ENCODE measurements around the gene LRP1.
"Not testable (repeated sequence)": the region's sequence is repeated elsewhere in the genome, so short reads cannot be mapped to it uniquely, and the experiment has no call there.

LRP1 gene

DNA sequence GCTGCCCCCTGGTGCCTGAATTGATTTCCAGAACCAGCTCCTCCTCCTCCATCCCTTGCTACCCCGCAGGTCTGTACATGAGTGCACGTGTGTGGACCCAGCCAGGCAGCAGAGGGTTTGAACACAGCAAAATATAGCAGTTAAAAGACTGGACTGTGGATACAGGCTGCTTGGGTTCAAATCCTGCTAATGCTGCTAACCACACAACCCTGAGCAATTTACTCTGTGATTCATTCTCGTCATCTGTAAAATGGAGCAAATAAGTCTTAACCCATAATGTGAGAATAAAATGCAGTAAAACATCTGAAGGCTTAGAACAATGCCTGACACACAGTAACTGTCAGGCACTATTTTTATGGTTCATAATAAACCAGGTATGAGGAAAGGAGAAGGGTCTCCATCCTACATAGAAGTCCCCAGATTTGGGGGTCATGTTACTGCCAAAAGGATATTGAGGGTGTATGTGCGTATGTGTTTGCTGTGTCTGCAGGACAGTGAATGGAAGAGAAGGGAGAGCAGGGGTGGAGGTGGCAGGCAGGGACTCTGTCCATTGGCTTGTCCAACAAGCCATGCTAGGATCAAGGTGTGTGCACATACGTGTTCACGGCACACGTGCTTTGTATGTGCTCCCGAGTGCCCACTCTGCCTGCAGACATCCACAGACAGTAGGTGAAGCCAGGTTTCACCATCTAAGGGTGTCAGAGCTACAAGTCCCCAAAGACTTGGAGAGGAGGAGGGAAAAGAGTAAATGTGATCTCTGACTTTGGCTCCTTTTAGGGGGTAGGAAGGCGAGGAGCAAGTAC lies 15.6 kb upstream of the LRP1 start:
- no peak for DNase-seq

DNA sequence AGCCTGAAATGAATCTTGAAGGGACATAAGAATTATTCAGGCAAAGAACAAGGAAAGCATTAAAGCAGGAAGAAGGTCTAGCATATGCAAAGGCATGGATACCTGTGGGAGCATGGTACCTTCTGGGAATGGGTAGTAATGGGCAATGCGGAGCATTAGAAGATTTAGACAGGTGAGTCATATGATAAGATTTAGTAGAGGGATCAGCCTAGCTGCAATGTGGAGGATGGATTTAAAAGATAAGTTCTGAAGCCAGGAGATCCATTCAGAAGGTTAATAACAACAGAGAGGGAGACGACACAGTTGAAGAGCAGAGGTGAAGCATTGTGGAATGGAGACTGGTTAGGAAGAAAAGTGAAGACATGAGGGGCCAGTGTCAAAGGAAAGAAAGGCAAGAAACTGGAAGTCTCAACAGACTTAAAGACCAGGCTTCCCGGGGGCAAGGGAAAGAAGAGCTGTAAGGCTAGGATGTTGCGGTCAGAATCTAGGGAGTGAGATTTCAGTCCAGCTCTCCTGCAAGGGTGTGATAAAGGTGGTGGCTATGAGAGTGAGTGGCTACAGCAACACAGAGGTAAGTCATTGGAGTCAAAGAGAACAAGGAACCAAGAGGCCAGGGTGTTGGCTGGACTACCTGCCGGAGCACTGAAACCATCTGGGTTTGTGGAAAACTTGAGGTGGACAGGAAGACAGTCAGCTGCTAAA lies 11.6 kb upstream of the LRP1 start:
- DNase-seq: no peak

DNA sequence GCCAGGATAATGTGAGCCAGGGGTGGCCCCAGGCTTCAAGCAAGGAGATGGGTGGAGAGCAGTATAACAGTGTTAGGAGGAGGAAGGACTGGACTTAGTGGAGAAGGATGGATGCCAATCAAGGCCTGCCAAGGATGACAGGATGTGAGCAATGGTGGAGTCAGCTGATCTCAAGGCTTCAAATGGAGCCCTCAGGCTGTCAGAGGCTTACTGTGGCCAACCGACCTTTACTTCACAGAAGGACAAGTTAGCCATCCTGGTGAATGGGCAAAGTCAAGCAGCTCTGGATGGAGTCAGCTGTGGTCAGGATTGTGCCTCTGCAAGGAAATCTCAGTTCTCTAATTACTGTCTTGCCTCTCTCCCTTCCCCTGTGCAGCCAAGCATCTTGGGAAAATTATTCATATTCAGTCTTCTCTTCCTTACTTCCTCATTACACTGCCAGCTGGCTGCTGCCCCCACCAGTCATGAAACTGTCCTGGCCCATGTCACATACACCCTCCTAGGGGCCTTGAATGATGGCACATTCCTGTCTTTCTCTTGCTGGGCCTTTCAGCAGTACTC lies 9.5 kb upstream of the LRP1 start:
- DNase-seq: no peak

DNA sequence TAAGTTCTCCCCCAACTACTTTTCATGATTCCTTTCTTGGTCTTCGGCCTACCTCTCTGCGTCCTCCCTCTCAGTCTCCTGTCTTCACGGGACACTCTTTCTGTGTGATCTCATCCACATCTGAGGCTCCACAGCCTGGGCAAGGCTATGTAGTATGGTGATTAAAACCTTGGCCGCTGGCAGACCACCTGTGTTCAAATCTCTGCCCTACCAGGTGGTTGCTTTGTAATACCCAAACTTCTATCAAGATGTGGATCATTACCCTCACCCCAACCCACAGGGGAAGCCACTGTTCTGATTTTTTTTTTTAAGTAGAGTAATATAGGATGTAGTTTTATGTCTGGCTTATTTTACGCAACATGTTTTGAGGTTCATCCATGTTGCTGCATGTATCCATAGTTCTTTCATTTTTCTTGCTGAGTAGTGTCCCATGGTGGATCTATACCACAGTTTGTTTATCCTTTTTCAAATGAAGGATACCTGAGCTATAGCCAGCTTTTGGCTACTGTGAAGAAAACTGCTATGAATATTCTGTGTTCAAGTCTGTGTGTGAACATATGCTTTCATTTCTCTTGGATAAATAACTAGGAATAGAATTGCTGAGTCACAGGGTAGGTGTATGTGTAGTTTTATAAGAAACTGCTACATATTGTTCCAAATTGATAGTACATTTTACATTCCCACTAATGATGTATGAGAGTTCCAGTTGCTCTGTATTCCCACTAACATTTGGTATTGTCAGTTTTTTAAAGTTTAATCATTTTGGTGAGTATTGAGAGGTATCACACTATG lies 8.8 kb upstream of the LRP1 start:
- DNase-seq: no peak

DNA sequence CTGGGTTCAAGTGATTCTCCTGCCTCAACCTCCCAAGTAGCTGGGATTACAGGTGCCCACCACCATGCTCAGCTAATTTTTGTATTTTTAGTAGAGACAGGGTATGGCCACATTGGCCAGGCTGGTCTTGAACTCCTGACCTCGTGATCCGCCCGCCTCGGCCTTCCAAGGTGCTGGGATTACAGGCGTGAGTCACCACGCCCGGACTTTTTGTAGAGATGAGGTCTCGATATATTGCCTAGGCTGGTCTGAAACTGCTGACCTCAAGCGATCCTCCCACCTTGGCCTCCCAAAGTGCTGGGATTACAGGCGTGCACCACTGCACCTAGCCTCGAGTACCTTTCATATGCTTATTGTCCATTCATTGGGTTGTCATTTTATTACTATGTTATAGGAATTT lies 7.6 kb upstream of the LRP1 start:
- not testable (repeated sequence) for DNase-seq

DNA sequence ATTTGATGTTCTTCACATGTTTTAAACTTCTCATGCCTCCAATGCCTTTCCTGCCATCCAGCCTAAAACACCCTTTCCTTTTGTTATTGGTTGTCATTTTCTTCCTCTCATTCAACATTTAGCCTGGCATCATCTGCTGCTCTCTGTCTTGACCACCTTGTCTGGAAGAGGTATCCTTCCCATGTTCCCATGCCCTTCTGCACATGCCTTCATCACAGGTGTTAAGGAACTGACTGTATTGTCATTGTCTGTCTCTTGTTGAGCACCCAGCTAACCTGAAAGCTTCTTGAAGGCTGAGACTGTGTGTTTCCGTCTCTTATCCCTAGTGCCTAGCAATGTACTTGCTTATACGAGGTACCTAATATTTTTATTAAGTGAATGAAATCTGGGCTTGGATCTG lies 4.5 kb upstream of the LRP1 start:
- DNase-seq: no peak

DNA sequence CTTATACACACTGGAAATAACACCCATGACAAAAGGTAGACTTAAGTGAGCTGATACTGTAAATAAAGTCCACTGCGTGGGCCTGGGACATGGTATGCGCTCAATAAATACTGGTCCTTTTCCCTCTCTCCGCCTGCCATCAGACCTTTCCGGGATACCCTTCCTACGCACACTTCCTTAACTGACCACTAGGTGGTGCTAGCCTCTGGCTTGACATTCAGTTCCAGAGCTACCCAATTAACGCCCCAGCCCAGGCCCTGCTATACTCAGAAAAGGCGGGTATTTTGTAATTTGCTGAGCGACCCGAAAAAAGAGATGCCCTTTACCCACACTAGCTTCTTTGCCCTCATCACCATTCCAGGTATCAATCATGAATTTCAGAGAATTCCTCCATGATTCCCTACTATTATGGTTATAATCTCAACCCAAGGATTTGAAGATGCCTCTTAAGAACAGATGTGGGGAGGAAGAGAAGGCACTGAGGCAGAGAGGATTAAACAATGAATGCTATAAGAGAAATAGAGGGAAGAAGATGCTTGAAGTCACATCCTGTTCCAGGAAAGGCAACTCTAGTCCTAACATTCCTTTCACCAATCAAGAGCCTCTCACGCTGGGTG lies 3.9 kb upstream of the LRP1 start:
- DNase-seq: peak; percentile 78

DNA sequence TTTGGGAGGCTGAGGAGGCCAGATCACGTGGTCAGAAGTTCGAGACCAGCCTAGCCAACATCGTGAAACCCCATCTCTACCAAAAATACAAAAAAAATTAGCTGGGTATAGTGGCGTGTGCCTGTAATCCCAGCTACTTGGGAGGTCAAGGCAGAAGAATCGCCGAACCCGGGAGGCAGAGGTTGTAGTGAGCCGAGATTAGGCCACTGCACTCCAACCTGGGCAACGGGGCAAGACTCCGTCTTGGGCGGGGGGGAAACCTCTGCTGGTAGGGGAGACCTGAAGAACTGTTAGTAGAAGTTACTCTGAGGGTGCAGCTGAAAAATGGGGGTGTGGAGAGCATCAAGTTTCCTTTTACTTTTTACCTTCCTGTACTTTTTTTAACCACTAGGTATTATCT lies 2.2 kb upstream of the LRP1 start:
- DNase-seq: no peak

DNA sequence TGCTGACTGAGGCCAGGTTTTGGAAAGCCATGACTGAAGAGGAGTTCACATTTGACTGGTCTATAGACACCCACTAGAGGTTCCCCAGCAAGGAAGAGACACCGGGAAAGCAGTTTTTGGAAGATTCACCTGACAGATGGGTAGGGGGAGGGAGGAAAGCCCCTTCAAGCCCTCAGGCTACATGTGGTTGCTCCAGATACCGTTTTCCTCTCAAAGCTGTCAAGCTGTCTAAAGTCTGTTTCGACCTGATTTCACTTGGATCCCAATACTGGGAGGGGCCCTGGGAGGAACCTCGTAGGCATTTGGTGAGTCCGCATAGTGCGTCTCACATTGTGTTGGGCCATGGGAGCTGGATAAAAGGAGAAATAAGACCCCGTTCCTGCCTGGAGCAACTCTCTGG lies 1.7 kb upstream of the LRP1 start:
- DNase-seq: no peak

DNA sequence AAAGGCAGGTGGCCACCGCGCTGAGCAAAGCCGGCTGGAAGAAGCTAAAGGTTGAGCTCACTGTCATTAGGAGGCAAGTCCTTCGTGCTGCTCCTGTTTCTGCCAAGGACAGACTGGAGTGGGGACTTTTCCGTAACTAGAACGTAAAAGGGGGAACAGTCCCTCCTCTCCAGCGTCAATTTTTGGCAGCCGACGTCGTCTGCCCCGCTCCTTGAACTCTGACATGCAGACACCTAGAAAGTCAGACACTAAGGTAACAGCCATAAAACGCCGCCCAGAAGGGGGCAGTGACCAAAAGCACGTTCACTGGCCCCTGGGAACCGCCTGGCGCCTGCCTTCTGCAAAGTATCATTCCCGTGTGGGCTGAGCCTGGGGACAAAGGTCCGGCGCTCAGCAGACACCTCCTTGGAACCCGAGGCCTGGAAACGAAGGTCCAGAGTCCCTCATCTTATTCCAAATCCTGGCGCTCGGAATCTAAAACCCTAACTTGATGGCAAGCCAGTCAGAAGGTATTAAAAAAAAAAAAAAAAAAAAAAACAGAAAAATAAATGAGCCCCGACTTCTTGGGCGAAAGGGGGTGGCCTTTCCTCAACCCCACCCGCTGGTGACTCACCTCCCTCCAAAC lies 1.1 kb upstream of the LRP1 start:
- DNase-seq: peak; percentile 31

DNA sequence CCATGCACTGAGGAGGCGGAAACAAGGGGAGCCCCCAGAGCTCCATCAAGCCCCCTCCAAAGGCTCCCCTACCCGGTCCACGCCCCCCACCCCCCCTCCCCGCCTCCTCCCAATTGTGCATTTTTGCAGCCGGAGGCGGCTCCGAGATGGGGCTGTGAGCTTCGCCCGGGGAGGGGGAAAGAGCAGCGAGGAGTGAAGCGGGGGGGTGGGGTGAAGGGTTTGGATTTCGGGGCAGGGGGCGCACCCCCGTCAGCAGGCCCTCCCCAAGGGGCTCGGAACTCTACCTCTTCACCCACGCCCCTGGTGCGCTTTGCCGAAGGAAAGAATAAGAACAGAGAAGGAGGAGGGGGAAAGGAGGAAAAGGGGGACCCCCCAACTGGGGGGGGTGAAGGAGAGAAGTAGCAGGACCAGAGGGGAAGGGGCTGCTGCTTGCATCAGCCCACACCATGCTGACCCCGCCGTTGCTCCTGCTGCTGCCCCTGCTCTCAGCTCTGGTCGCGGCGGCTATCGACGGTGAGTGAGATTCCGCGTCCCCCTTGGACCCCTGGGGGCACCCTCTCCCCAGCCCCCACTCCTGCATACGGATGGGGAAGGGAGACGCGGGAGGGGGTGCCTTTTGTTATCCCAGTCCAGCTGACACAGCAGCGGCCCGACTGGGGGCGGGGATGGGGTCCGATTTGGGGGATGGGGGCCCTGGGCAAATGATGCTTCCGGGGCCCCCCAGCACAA lies 400 bp downstream of the LRP1 start:
- DNase-seq: no peak

DNA sequence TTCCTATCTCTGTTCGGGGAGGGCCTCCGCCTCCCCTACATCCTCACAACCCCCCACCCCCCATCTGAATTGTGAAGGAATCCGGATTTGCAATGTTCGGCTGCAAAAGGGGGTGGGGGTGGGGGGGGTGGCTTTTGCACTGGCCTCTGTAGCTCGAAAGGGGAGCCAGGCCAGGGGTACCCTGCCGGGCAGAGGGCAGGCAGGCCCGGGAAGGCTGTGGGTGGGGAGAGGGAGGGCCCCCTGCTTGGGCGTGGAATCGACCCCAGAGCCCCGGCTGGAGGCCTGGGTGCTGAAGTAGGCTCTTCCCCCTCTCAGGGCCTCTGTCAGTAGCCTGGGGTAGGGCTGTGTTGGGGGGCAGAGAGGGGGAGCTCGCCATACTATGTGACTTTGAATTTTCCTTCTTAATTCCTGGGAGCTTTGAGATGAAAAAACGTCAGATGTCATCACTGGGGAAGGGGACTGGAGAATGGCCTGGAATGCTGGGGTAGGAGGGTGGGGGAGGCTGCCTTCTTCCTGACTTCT lies 1.1 kb downstream of the LRP1 start:
- DNase-seq: no peak

DNA sequence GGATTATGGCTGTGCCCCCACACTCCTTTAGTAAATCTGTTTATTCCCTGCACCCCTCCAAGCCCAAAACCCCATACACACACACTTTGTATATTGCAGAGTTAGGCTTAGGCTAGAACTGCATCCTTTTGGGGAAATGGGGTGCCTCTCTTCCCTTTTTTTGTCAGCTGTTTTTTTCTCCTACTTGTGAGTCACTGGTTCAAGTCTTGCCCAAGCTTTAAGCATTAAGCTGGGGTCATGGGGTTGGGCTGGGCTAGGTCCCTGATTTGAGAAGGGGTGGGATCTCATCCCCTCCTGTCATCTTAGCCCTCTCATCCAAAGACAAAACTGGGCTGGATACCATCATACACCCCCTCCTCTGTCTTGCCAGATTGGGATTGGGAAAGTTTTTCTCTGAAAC lies 1.6 kb downstream of the LRP1 start:
- DNase-seq: no peak

DNA sequence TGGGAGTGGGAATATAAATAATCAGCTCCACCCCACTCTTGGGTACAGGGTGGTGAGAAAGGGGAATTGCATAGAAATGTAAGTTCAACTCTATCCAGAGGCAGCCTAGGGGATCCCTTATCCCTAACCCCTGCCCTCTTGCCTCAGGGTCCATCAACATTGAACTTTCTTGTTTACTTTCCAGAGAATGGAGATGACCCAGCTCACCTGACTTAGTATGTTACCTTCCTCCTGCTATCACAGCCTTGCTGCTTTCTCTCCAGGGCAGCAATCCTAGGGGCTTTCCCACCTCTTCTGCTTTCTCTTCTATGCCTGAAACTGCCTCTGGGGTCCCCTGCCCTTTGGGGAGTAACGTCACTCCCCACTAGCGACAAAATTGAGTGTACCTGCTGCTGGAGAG lies 2.7 kb downstream of the LRP1 start:
- DNase-seq: no peak

DNA sequence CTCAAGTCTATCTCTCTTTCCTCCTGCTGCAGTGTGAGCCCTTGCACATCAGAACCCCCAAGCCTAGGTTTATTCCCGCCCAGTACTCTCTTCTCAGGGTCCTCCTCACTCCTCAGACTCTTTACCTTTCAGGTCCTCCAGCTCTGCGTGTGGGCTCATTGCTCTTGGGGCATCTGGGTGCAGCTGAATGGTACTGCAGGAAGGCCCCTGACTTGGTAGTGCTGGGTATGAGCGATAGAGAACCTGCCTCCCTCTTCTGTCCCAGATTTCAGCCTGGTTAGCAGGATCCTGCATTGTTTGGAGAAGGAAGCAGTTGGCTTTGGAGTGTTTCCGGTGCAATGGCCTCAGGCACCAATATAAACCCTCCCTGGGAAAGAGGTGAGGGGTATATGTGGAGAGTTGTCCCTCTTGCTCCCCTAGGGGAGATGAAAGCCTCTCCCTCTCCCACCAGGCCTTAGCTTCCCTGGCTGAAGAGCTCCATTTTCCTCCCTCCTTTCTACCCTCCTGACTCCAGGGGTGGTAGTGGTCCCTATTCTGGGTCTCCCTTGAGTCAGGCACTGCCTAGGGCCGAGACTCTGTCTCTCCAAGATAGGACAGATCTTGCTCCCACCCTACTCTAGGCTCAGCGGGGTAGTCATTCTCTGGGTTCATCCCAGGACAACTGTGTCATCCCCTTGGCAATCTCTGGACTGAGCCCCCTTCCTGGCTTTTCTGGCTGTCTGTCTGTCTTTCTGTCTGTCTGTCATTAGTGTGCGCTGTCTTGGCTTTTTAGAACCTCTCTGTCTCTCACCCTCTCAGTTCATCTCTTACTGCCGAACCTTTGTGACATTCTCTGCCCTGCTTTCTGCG lies 3.8 kb downstream of the LRP1 start:
- no peak for DNase-seq

DNA sequence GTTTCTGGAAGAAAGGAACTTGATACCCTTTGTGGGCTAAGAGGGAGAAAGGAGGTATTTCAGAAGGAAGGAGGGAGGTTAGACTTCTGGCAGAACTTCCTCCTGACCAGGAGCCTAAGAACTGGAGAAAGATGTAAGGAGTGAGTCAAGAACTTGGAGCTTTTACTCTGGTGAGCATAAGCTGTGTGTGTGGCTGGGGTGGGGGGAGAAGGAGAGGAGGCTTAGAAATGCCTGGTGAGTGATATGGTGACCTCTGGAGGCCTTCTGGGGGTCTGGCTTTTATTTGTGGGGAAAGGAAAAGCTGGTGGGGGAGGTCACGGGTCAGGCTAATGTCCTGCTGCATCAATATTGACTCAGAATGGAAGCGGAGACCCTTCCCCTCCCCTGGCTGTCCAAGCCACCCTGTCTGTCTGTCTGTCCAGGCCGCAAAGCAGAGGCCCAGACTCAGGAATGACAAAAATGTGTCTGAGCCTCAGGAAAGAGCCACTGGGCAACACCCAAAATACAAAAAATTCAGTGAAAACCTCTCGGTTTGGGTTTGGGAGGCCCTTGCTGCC lies 4.8 kb downstream of the LRP1 start:
- no peak for DNase-seq

DNA sequence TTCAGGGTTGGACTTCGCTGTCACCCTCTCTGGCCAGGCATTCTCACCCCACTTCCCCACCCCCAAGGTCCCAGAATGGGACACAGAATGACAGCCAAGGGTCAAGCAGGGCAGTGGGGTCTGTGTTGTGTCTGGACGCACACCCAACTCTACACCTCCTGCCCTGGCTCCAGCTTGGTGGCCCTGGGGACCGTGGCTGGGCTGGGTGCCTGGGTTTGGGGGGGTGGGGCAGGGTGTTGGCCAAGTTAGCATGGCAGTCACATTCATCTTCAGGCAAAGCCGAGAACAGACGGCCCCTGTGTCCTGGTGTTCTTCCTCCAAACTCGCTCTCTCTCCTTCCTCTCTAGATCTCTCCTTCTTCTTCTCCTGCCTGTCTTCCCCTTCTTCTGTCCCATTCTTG lies 5.6 kb downstream of the LRP1 start:
- DNase-seq: no peak

DNA sequence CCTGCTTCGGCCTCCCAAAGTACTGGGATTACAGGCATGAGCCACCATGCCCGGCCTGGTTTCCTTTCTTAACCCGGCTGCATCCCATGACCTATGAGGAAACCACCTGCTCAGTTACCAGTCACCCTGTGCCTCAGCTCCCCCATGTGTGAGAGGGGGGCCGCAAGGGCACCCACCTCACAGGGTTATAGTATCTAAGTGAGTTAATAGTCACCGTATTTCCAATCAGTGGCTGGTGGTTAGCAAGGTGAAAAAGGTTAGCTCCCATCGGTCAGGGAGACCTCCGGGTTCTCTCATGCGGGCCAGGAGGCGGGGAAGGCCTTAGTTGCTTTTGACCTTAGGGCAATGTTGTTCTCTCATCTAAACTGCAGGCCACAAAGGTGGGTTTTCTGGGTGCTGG lies 6.7 kb downstream of the LRP1 start:
- DNase-seq: no peak

DNA sequence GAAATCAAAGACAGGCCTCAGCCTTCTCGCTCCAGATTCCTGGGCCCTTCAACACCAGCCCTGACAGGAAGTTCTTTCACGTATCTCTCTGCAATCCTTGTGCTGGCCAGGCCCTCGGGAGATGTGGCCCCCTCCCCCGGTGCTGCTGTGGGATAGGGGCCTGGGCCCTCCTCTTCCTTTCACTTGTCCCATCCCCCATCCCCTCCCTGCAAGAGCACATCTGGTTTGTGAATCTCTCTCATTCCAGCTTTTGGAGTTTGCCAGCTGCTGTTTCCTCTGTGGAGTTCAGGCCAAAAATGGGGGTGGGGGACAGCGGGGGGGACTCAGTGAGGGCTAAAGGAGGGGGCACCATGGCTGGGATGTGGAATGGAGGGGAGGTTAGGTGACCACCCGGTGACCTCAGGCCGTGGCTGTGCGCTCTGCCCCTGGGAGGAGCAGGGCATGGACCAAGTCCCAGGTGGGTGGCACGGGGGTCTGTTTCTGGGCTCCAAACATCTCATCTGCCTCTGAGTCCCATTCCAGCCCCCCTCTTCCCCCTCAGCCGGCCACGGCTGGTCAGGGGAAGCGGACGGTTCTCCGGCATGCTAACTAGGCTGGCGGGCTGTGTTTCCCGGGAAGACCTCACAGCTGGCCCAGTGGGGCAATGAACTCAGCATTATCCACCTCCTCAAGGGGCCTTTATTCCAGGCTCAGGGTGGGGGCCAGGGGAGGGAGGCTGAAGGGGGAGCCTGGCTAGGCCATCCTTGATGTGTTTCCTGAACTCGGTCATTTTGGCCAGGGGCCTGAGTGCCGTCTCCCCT lies 7.4 kb downstream of the LRP1 start:
- no peak for DNase-seq
